Osteoblast (primary cell): ENCODE data around the gene ZNRF2. TPM values are rescaled to one million over a fixed set of nuclear protein-coding genes. Genes with fewer than 3 reads are reported as not detected.

Experiments
- DNase-seq: peaks from one replicate; pipeline ENCODE4 v3.0.0; 2011; ENCODE audit warnings: low spot score, mixed read lengths; ENCODE audit not compliant: insufficient read length; ENCODE audit errors: missing footprints
- H2AFZ ChIP-seq: 2 replicates; pipeline ENCODE4 v1.6.0; 2011; ENCODE audit warnings: mild to moderate bottlenecking, low read length
- H3K27ac ChIP-seq: 2 replicates; pipeline ENCODE4 v1.5.1; 2011; ENCODE audit warnings: mild to moderate bottlenecking, low read depth, low read length, moderate library complexity
- H3K27me3 ChIP-seq: 2 replicates; pipeline ENCODE4 v1.6.0; 2012; ENCODE audit warnings: mild to moderate bottlenecking, control low read depth, inconsistent platforms, low read length, moderate library complexity; ENCODE audit not compliant: insufficient read depth
- H3K36me3 ChIP-seq: 2 replicates; pipeline ENCODE4 v1.5.1; 2011; ENCODE audit warnings: mild to moderate bottlenecking, low read length, control low read depth, moderate library complexity; ENCODE audit not compliant: insufficient read depth
- H3K4me1 ChIP-seq: 2 replicates; pipeline ENCODE4 v1.5.1; 2011; ENCODE audit warnings: mild to moderate bottlenecking, low read length, control low read depth, moderate library complexity; ENCODE audit not compliant: insufficient read depth
- H3K4me2 ChIP-seq: 2 replicates; pipeline ENCODE4 v1.6.0; 2011; ENCODE audit warnings: mild to moderate bottlenecking, low read length; ENCODE audit not compliant: insufficient read depth
- H3K4me3 ChIP-seq: fragments of 200-600 bp; sonication (generic); 3 replicates; pipeline ENCODE4 v1.5.1; 2012; ENCODE audit warnings: mild to moderate bottlenecking, low read length, inconsistent platforms; ENCODE audit not compliant: insufficient read depth
- H3K79me2 ChIP-seq: 2 replicates; pipeline ENCODE4 v1.6.0; 2012; ENCODE audit warnings: mild to moderate bottlenecking, low read length, control low read depth, inconsistent platforms; ENCODE audit not compliant: insufficient read depth
- H3K9me3 ChIP-seq: 2 replicates; pipeline ENCODE4 v1.5.1; 2011; ENCODE audit warnings: low read depth, low read length, control low read depth
- H4K20me1 ChIP-seq: 2 replicates; pipeline ENCODE4 v1.6.0; 2012; ENCODE audit warnings: mild to moderate bottlenecking, low read length, control low read depth; ENCODE audit not compliant: insufficient read depth
- total RNA-seq: library from RNA; depleted of rRNA; stranded (reverse); fragments of >200 nt; gene quantifications from 2 replicates; pipeline ENCODE4 v1.2.3, GENCODE V29; 2012
- TF ChIP-seq, protein P1 (sequence below): IDR thresholded peaks from 2 replicates; pipeline ENCODE4 v1.5.1; 2011; ENCODE audit warnings: mild to moderate bottlenecking, low read depth, low read length, moderate library complexity; ENCODE audit errors: extremely low read depth

ZNRF2 gene
- total RNA-seq, 1 donor = 12.7 TPM

DNA sequence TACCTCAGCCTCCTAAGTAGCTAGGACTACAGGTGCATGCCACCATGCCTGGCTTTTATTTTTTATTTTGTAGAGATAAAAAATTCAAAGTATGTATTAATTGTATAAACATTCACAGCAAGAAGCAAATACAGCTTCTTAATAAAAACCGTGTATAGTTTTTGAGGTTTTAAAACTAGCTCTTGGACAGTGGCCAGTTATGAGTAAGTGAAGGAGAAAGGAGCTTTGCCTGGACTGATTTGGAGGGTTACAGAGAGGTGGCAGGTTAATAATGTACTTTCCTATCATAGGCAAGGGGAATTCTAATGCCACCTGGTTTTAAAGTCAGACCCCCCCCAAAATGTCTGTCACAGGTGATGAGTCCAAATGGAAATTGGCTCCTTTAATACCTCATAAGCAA lies 43.4 kb downstream of the ZNRF2 start:
- Histone ChIP-seq H3K79me2 (peaks cover 4% of the 10 kb centered on the region), H3K36me3 (no peaks in the 10 kb centered on the region), H3K9me3 (no peaks in the 10 kb centered on the region), H3K4me2 (no peak overlapping the region), H3K27me3 (no peaks in the 10 kb centered on the region), H3K4me3 (no peak overlapping the region), H2AFZ (no peak overlapping the region), H3K27ac (no peak overlapping the region), H4K20me1 (no peaks in the 10 kb centered on the region), H3K4me1 (peaks cover 4% of the 10 kb centered on the region)
- TF ChIP-seq, protein P1, sequence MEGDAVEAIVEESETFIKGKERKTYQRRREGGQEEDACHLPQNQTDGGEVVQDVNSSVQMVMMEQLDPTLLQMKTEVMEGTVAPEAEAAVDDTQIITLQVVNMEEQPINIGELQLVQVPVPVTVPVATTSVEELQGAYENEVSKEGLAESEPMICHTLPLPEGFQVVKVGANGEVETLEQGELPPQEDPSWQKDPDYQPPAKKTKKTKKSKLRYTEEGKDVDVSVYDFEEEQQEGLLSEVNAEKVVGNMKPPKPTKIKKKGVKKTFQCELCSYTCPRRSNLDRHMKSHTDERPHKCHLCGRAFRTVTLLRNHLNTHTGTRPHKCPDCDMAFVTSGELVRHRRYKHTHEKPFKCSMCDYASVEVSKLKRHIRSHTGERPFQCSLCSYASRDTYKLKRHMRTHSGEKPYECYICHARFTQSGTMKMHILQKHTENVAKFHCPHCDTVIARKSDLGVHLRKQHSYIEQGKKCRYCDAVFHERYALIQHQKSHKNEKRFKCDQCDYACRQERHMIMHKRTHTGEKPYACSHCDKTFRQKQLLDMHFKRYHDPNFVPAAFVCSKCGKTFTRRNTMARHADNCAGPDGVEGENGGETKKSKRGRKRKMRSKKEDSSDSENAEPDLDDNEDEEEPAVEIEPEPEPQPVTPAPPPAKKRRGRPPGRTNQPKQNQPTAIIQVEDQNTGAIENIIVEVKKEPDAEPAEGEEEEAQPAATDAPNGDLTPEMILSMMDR = no peak
- no peak for DNase-seq

DNA sequence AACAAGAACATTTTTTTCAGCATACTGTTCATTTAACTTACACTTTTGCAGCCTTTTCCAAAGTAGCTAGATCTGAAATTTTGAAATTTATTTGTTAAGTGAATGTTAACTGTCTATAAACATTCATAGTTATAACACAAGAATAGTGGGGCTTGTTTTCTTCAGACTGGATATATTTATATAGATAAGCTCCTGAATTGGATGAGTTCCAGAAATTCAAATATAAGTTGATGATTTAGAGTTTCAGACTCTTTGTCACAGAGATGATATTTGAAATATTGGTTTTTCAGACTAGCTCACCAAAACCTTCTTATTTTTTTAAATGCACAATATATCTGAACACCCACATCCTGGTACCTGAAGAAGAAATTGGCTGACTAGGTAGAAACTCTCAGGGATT lies 44.0 kb downstream of the ZNRF2 start:
- Histone ChIP-seq H3K27ac (no peak overlapping the region), H3K79me2 (no peaks in the 10 kb centered on the region), H3K9me3 (no peaks in the 10 kb centered on the region), H3K4me3 (no peak overlapping the region), H4K20me1 (no peaks in the 10 kb centered on the region), H2AFZ (no peak overlapping the region), H3K27me3 (no peaks in the 10 kb centered on the region), H3K4me1 (peaks cover 4% of the 10 kb centered on the region), H3K4me2 (no peak overlapping the region), H3K36me3 (no peaks in the 10 kb centered on the region)
- TF ChIP-seq, protein P1 = no peak
- DNase-seq = no peak

DNA sequence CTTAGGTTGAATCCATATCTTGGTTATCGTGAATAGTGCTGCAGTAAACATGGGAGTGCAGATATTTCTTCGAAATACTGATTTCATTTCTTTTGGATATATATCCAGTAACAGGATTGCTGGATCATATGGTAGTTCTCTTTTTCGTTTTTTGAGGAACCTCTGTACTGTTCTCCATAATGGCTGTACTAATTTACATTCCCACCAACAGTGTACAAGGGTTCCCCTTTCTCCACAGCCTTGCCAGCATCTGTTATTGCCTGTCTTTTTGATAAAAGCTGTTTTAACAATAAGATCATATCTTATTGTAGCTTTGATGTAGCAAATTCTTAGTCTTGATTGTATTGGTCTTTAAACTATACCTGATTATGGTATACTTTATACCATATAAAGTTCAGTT lies 45.3 kb downstream of the ZNRF2 start:
- Histone ChIP-seq H3K36me3 (no peaks in the 10 kb centered on the region), H3K27ac (no peak overlapping the region), H3K27me3 (no peaks in the 10 kb centered on the region), H3K4me1 (peaks cover 4% of the 10 kb centered on the region), H2AFZ (no peak overlapping the region), H3K4me2 (no peak overlapping the region), H4K20me1 (no peaks in the 10 kb centered on the region), H3K4me3 (no peak overlapping the region), H3K9me3 (no peaks in the 10 kb centered on the region), H3K79me2 (no peaks in the 10 kb centered on the region)
- DNase-seq = no peak
- TF ChIP-seq, protein P1 = no peak

DNA sequence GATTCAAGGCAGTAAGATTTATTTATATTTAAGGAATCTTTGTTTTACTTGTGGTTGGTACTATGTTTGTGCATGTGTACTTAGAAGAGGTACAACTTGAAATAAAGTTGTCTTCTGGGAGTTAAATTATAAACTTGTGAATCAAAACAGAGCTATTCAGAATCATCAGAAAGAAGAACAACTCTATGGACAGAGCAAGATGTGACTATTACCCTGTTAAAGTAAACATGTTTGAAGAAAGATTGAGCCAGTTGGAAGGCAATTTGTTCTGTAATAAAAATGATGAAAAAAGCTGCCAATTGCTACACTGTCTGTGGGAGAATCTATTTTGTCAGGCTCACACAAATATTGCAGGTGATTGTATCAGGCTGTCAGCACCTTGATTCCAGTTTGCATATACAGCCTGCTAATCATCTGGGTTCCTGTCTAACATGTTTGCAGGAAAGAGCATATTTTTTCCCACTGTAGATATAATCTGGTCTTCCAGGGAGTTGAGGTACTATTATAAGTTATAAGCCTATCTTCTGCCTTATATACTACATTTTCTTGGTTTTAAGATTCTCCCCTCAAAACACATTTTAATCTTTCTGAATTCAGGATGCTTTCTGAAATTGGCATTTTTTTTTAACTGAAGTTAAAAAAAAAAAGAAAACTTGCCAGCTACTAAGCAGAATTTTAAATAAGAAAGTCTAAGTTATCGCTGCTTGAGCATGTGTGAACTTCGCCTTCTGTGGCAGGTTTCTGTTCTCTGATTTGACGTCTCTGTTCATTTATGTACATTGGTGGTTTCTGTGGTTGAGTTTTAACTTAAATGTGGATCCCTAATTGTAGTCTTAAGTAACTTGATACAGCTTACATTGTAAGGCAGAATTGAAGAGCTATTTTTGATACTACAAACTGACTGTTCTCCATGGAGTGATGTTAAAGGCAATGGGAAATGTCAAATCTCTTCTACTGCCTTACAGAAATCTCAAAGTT lies 46.0 kb downstream of the ZNRF2 start:
- TF ChIP-seq, protein P1 = no peak

More for the DNA sequence above, 46.0 kb downstream of the ZNRF2 start:
- Histone ChIP-seq H3K27me3 (no peaks in the 10 kb centered on the region), H3K79me2 (no peaks in the 10 kb centered on the region), H4K20me1 (no peaks in the 10 kb centered on the region), H3K4me2 (no peak overlapping the region), H3K36me3 (no peaks in the 10 kb centered on the region), H3K9me3 (no peaks in the 10 kb centered on the region), H3K4me3 (no peak overlapping the region), H3K27ac (no peak overlapping the region), H2AFZ (no peak overlapping the region), H3K4me1 (peaks cover 4% of the 10 kb centered on the region)
- no peak for DNase-seq
